ENCODE measurements around the gene EIF2S2.

DNA sequence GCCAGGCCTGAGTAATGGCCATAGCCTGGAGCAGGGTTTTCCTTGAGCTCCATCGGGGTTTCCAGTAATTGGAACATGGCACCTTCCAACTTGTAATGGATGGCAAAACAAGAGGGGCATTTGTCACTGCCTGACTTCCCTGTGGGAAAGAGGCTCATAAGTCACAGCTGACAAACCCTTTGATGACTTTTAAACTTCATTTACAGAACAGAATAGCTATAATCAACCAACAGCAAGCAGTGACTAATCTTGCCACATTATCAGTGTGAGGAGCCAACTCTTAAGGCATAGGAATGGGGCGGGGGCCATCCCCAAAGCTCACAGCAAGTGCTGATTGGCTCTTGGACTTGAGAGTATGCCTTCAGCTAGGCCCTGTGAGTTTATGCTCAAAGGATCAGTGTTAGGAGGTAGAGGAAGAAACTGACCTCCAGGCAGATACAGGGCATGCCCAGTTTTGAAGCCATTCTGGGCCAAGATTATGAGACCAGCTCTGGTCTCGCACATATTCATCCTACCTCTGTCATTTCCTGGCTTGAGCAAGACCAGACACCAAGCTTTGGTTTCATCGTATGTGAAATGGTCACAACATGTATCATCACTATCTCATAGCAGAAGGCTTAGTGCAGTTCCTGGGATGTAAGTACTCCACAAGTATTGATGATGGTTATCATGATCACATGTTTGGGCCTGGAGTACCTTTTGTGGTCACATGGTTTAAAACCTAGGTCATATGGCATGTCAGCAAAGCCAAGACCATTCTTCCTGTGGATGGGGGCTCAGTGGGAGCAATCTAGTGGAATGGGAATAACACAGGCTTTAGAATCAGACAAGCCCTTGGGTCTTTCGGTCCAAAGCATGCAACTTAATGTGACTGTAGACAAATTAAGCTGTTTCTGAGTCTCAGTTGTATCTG, 49.2 kb downstream of the EIF2S2 start:
- TF ChIP-seq, protein P1, sequence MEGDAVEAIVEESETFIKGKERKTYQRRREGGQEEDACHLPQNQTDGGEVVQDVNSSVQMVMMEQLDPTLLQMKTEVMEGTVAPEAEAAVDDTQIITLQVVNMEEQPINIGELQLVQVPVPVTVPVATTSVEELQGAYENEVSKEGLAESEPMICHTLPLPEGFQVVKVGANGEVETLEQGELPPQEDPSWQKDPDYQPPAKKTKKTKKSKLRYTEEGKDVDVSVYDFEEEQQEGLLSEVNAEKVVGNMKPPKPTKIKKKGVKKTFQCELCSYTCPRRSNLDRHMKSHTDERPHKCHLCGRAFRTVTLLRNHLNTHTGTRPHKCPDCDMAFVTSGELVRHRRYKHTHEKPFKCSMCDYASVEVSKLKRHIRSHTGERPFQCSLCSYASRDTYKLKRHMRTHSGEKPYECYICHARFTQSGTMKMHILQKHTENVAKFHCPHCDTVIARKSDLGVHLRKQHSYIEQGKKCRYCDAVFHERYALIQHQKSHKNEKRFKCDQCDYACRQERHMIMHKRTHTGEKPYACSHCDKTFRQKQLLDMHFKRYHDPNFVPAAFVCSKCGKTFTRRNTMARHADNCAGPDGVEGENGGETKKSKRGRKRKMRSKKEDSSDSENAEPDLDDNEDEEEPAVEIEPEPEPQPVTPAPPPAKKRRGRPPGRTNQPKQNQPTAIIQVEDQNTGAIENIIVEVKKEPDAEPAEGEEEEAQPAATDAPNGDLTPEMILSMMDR (IDR thresholded peaks at IDR 0.05): no peak
- no peak for TF ChIP-seq EP300 (IDR thresholded peaks at IDR 0.05)

All from tibial nerve (tissue), 4 donors.